HG03460 (cell line): ENCODE measurements around the gene BCAR3.

Source experiments
- ATAC-seq: cut with Tn5 transposase; IDR thresholded peaks from one replicate; pipeline ENCODE4 v1.9.1; 2021; ENCODE audit not compliant: unreplicated experiment

BCAR3 gene

GRCh38 chr1:93600663-93601062 is 81.0 kb downstream of the BCAR3 start:
- no peak for ATAC-seq

- no peak for ATAC-seq
Measured at GRCh38 chr1:93599479-93599878, 82.2 kb downstream of the BCAR3 start.

GRCh38 chr1:93598861-93599439 is 82.7 kb downstream of the BCAR3 start:
- ATAC-seq: no peak

GRCh38 chr1:93598396-93598795 is 83.2 kb downstream of the BCAR3 start:
- ATAC-seq: no peak

GRCh38 chr1:93597709-93598108 is 83.9 kb downstream of the BCAR3 start:
- no peak for ATAC-seq

- ATAC-seq: no peak
Measured at GRCh38 chr1:93596329-93597089, 85.1 kb downstream of the BCAR3 start.

GRCh38 chr1:93595743-93596142 is 85.9 kb downstream of the BCAR3 start:
- no peak for ATAC-seq

- no peak for ATAC-seq
Measured at GRCh38 chr1:93595266-93595665, 86.4 kb downstream of the BCAR3 start.

GRCh38 chr1:93594603-93594880 is 87.1 kb downstream of the BCAR3 start:
- ATAC-seq: no peak

- no peak for ATAC-seq
Measured at GRCh38 chr1:93593854-93594602, 87.6 kb downstream of the BCAR3 start.

- ATAC-seq: no peak
Measured at GRCh38 chr1:93592551-93592949, 89.1 kb downstream of the BCAR3 start.

GRCh38 chr1:93591676-93592550 is 89.7 kb downstream of the BCAR3 start:
- peak; percentile 86 for ATAC-seq

- peak; percentile 21 for ATAC-seq
Measured at GRCh38 chr1:93591291-93591675, 90.4 kb downstream of the BCAR3 start.

GRCh38 chr1:93588955-93589354 is 92.7 kb downstream of the BCAR3 start:
- ATAC-seq: no peak

GRCh38 chr1:93588206-93588605 is 93.4 kb downstream of the BCAR3 start:
- no peak for ATAC-seq

GRCh38 chr1:93587354-93587753 is 94.3 kb downstream of the BCAR3 start:
- no peak for ATAC-seq

- ATAC-seq: no peak
Measured at GRCh38 chr1:93585059-93585966, 96.3 kb downstream of the BCAR3 start.

- no peak for ATAC-seq
Measured at GRCh38 chr1:93584261-93585003, 97.2 kb downstream of the BCAR3 start.
